HUES64 (cell line): ENCODE data around the gene L3MBTL4.
A peak's percentile ranks its signal among the peaks of the same experiment; 100 is the strongest.
"Not testable (repeated sequence)": the region's sequence is repeated elsewhere in the genome, so short reads cannot be mapped to it uniquely, and the experiment has no call there.

ENCODE experiments used
- H3K27ac ChIP-seq: 2 replicates; pipeline ENCODE4 v1.7.0; 2013; ENCODE audit warnings: low read depth, low read length, inconsistent platforms
- H3K27me3 ChIP-seq: 2 replicates; pipeline ENCODE4 v1.6.1; 2013; ENCODE audit warnings: mild to moderate bottlenecking, low read length; ENCODE audit not compliant: insufficient read depth
- H3K36me3 ChIP-seq: 2 replicates; pipeline ENCODE4 v1.6.1; 2013; ENCODE audit warnings: mild to moderate bottlenecking, low read length; ENCODE audit not compliant: insufficient read depth
- H3K4me1 ChIP-seq: 2 replicates; pipeline ENCODE4 v1.6.1; 2013; ENCODE audit warnings: mild to moderate bottlenecking, low read length, moderate library complexity; ENCODE audit not compliant: insufficient read depth
- H3K4me3 ChIP-seq: 2 replicates; pipeline ENCODE4 v1.5.1; 2013; ENCODE audit warnings: mild to moderate bottlenecking, low read length, moderate library complexity
- H3K9ac ChIP-seq: 2 replicates; pipeline ENCODE4 v1.6.1; 2013; ENCODE audit warnings: mild to moderate bottlenecking, low read depth, low read length
- H3K9me3 ChIP-seq: 2 replicates; pipeline ENCODE4 v1.6.1; 2013; ENCODE audit warnings: low read depth, low read length; ENCODE audit not compliant: insufficient read depth
- whole genome bisulfite sequencing: fragments of 150-250, 120-280 bp; methylation state at CpG from one replicate; pipeline ENCODE4 v1.1.7; 2013; ENCODE audit warnings: missing lambda C conversion rate; 5-methylcytosine and 5-hydroxymethylcytosine counted together

The L3MBTL4 gene

GRCh38 chr18:6294148-6294784, 120.4 kb downstream of the L3MBTL4 start:
- no peak overlapping the region for H3K27ac ChIP-seq

GRCh38 chr18:6289843-6290242, 124.9 kb downstream of the L3MBTL4 start:
- 92% methylated on average over 4 of the region's 4 CpGs for WGBS
- no peaks in the 10 kb centered on the region for H3K9me3 ChIP-seq
- H3K27me3 ChIP-seq: no peaks in the 10 kb centered on the region
- no peak overlapping the region for H3K9ac ChIP-seq
- H3K4me3 ChIP-seq: no peak overlapping the region
- H3K36me3 ChIP-seq: no peaks in the 10 kb centered on the region
- no peak overlapping the region for H3K27ac ChIP-seq
- H3K4me1 ChIP-seq: peaks cover 15% of the 10 kb centered on the region; the same call in 1 of the 2 replicates

More at GRCh38 chr18:6294148-6294784, 120.4 kb downstream of the L3MBTL4 start:
- no peak overlapping the region for H3K4me3 ChIP-seq
- H3K9ac ChIP-seq: no peak overlapping the region
- H3K9me3 ChIP-seq: no peaks in the 10 kb centered on the region
- 57% methylated on average over 4 of the region's 4 CpGs for WGBS
- no peaks in the 10 kb centered on the region for H3K27me3 ChIP-seq
- no peaks in the 10 kb centered on the region for H3K36me3 ChIP-seq
- 0 out of 2 replicates have a peak, but pooled peaks cover 5% of the 10 kb centered on the region for H3K4me1 ChIP-seq

GRCh38 chr18:6286585-6286984, 128.1 kb downstream of the L3MBTL4 start:
- Histone ChIP-seq H3K4me1 (peaks cover 10% of the 10 kb centered on the region; the same call in 1 of the 2 replicates), H3K9ac (no peak overlapping the region), H3K9me3 (no peaks in the 10 kb centered on the region), H3K4me3 (no peak overlapping the region), H3K36me3 (no peaks in the 10 kb centered on the region), H3K27ac (no peak overlapping the region), H3K27me3 (no peaks in the 10 kb centered on the region)
- WGBS: 67% methylated on average over 4 of the region's 4 CpGs

- Histone ChIP-seq H3K9me3 (no peaks in the 10 kb centered on the region), H3K27me3 (no peaks in the 10 kb centered on the region), H3K4me1 (peaks cover 10% of the 10 kb centered on the region; the same call in 1 of the 2 replicates), H3K36me3 (no peaks in the 10 kb centered on the region), H3K27ac (no peak overlapping the region), H3K4me3 (no peak overlapping the region), H3K9ac (no peak overlapping the region)
- 96% methylated on average over 22 of the region's 22 CpGs for WGBS
These were observed 129.9 kb downstream of the L3MBTL4 start for GRCh38 chr18:6284761-6285160.

GRCh38 chr18:6284300-6284699, 130.4 kb downstream of the L3MBTL4 start:
- H3K27ac ChIP-seq: no peak overlapping the region
- no peaks in the 10 kb centered on the region for H3K9me3 ChIP-seq
- no peaks in the 10 kb centered on the region for H3K36me3 ChIP-seq
- WGBS: 94% methylated on average over 24 of the region's 24 CpGs
- H3K9ac ChIP-seq: no peak overlapping the region
- no peaks in the 10 kb centered on the region for H3K27me3 ChIP-seq
- peaks cover 10% of the 10 kb centered on the region; the same call in 1 of the 2 replicates for H3K4me1 ChIP-seq
- no peak overlapping the region for H3K4me3 ChIP-seq

GRCh38 chr18:6281874-6282273, 132.8 kb downstream of the L3MBTL4 start:
- H3K9me3 ChIP-seq: no peaks in the 10 kb centered on the region
- no peak overlapping the region for H3K9ac ChIP-seq
- H3K27ac ChIP-seq: no peak overlapping the region
- peaks cover 5% of the 10 kb centered on the region; the same call in 1 of the 2 replicates for H3K4me1 ChIP-seq
- no peak overlapping the region for H3K4me3 ChIP-seq
- H3K36me3 ChIP-seq: no peaks in the 10 kb centered on the region
- WGBS: 62% methylated on average over 3 of the region's 4 CpGs
- H3K27me3 ChIP-seq: no peaks in the 10 kb centered on the region

GRCh38 chr18:6280211-6280743, 134.4 kb downstream of the L3MBTL4 start:
- WGBS: 93% methylated on average over 1 of the region's 2 CpGs
- Histone ChIP-seq H3K4me1 (no peaks in the 10 kb centered on the region), H3K4me3 (no peak overlapping the region), H3K36me3 (no peaks in the 10 kb centered on the region), H3K27me3 (no peaks in the 10 kb centered on the region), H3K9ac (no peak overlapping the region), H3K27ac (no peak overlapping the region), H3K9me3 (no peaks in the 10 kb centered on the region)

- Histone ChIP-seq H3K4me1 (no peaks in the 10 kb centered on the region), H3K9me3 (no peaks in the 10 kb centered on the region), H3K4me3 (no peak overlapping the region), H3K27me3 (no peaks in the 10 kb centered on the region), H3K27ac (no peak overlapping the region), H3K9ac (no peak overlapping the region), H3K36me3 (no peaks in the 10 kb centered on the region)
- WGBS: 73% methylated on average over 1 of the region's 1 CpG
These were observed 135.4 kb downstream of the L3MBTL4 start for GRCh38 chr18:6279308-6279707.

GRCh38 chr18:6273423-6273822, 141.3 kb downstream of the L3MBTL4 start:
- no peaks in the 10 kb centered on the region for H3K36me3 ChIP-seq
- H3K4me1 ChIP-seq: no peaks in the 10 kb centered on the region
- no peaks in the 10 kb centered on the region for H3K27me3 ChIP-seq
- no peak overlapping the region for H3K4me3 ChIP-seq
- no peak overlapping the region for H3K9ac ChIP-seq
- H3K27ac ChIP-seq: no peak overlapping the region
- no peaks in the 10 kb centered on the region for H3K9me3 ChIP-seq
- WGBS: 92% methylated on average over 4 of the region's 6 CpGs

GRCh38 chr18:6272144-6272543, 142.6 kb downstream of the L3MBTL4 start:
- peak overlapping the region; percentile 28; the same call in 1 of the 2 replicates for H3K4me3 ChIP-seq
- not testable (repeated sequence) for H3K27me3 ChIP-seq, H3K36me3 ChIP-seq, H3K4me1 ChIP-seq, H3K9me3 ChIP-seq, H3K9ac ChIP-seq, H3K27ac ChIP-seq
- WGBS: 81% methylated on average over 10 of the region's 10 CpGs

GRCh38 chr18:6271585-6271984, 143.1 kb downstream of the L3MBTL4 start:
- WGBS: 91% methylated on average over 18 of the region's 18 CpGs
- no peaks in the 10 kb centered on the region for H3K36me3 ChIP-seq
- no peaks in the 10 kb centered on the region for H3K9me3 ChIP-seq
- H3K9ac ChIP-seq: no peak overlapping the region
- no peak overlapping the region for H3K4me3 ChIP-seq
- H3K27me3 ChIP-seq: no peaks in the 10 kb centered on the region
- H3K4me1 ChIP-seq: no peaks in the 10 kb centered on the region
- H3K27ac ChIP-seq: no peak overlapping the region
